ENCODE measurements around the gene NALCN. TPM values are rescaled to one million over a fixed set of nuclear protein-coding genes. Genes with fewer than 3 reads are reported as not detected.
A peak's percentile ranks its signal among the peaks of the same experiment; 100 is the strongest.

The NALCN gene
- total RNA-seq, 1 donor from 2014 or later, result 18.5 TPM

DNA sequence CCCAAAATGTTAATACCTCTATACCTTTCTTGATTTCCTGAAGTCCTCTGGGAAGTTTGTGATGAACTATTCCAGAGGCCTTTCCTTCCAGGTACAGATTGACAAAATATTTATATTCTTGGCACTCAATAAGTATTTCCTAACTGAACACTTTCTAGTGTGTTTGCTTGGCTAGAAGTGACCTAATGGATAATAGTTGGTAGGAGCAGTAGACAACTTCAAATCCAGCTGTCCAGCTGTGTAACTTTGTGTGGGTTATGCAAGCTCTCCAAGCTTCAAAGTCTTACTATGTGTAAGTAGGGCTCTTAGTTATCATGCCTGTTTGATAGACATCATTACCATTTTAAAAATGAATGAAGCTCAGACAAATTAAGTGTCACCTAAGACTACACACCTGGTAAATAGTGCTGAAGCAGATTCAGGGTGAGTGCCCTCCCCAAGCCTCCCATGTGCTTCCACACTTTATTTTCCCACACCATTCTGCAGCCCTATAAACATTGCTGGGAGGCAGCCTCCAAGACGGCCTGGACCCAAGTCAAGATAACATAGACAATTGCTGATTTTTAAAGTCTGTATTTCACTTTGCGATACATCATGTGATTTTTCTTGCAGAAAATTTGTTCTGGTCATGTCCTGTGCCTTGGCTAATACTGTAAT is 196.6 kb downstream of the NALCN start:
- H3K4me1 ChIP-seq, result no peaks in the 10 kb centered on the region
- no peak for DNase-seq (ENCODE audit: low spot score in 2 of 2)
- intact Hi-C loops (cut with DNase I), result loop anchor here (10.0 kb wide), 1 partner anchor 85 kb away; no protein-coding TSS in a partner anchor
- H3K36me3 ChIP-seq, result no peaks in the 10 kb centered on the region
- no peak overlapping the region for H3K27ac ChIP-seq
- no peak overlapping the region for H3K4me3 ChIP-seq
- H3K9me3 ChIP-seq, result no peaks in the 10 kb centered on the region
- TF ChIP-seq, protein P1, sequence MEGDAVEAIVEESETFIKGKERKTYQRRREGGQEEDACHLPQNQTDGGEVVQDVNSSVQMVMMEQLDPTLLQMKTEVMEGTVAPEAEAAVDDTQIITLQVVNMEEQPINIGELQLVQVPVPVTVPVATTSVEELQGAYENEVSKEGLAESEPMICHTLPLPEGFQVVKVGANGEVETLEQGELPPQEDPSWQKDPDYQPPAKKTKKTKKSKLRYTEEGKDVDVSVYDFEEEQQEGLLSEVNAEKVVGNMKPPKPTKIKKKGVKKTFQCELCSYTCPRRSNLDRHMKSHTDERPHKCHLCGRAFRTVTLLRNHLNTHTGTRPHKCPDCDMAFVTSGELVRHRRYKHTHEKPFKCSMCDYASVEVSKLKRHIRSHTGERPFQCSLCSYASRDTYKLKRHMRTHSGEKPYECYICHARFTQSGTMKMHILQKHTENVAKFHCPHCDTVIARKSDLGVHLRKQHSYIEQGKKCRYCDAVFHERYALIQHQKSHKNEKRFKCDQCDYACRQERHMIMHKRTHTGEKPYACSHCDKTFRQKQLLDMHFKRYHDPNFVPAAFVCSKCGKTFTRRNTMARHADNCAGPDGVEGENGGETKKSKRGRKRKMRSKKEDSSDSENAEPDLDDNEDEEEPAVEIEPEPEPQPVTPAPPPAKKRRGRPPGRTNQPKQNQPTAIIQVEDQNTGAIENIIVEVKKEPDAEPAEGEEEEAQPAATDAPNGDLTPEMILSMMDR (IDR thresholded peaks at IDR 0.05), result no peak
- H3K27me3 ChIP-seq, result no peaks in the 10 kb centered on the region

DNA sequence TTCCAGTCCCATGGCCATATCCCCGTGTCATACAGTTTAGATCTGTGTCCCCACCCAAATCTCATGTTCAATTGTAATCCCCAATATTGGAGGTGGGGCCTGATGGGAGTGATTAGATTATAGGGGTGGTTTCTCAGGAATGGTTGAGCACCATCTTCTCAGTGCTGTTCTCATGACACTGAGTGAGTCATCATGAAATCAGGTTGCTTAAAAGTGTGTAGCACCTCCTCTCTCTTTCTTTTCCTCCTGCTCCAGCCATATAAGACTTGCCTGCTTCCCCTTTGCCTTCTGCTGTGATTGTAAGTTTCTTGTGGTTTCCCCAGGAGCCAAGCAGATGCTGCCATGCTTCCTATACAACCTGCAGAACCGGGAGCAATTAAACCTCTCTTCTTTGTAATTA is 197.8 kb downstream of the NALCN start:
- DNase-seq (ENCODE audit: low spot score in 2 of 2), result no peak
- no peaks in the 10 kb centered on the region for H3K36me3 ChIP-seq
- H3K27ac ChIP-seq, result no peak overlapping the region
- no peaks in the 10 kb centered on the region for H3K4me1 ChIP-seq
- TF ChIP-seq, protein P1 (IDR thresholded peaks at IDR 0.05), result no peak
- H3K4me3 ChIP-seq, result no peak overlapping the region
- no peaks in the 10 kb centered on the region for H3K27me3 ChIP-seq
- intact Hi-C loops (cut with DNase I), result loop anchor here (10.0 kb wide), 1 partner anchor 86 kb away; no protein-coding TSS in a partner anchor
- no peaks in the 10 kb centered on the region for H3K9me3 ChIP-seq

DNA sequence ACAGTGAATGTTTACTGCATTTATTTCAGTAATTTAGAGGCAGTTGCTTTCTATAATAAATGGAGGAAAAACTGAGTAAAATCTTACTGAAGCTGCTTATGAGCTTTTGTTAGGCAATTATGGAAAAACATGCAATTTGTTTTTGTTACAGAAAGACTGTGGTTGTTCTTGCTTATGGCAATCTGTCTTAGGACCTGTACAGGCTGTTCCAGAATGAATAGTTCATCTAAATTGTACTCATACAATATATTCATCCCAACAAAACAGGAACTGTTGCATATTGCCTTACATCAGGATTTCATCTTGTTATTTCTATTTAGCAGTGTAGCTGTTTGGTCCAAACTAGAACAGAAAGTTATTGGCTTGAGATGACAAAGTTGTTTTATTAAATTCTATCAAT is 199.2 kb downstream of the NALCN start:
- H3K4me1 ChIP-seq, result no peaks in the 10 kb centered on the region
- no peaks in the 10 kb centered on the region for H3K27me3 ChIP-seq
- no peaks in the 10 kb centered on the region for H3K9me3 ChIP-seq
- no peak overlapping the region for H3K4me3 ChIP-seq
- intact Hi-C loops (cut with DNase I), result loop anchor here (10.0 kb wide), 1 partner anchor 88 kb away; no protein-coding TSS in a partner anchor
- DNase-seq (ENCODE audit: low spot score in 2 of 2), result no peak
- no peaks in the 10 kb centered on the region for H3K36me3 ChIP-seq
- H3K27ac ChIP-seq, result peak overlapping the region in 1 of 2 donors; percentile 3
- TF ChIP-seq, protein P1 (IDR thresholded peaks at IDR 0.05), result no peak

- H3K36me3 ChIP-seq, result no peaks in the 10 kb centered on the region
- peaks cover 0 to 16% of the 10 kb centered on the region in 2 donors for H3K4me1 ChIP-seq
- H3K27me3 ChIP-seq, result no peaks in the 10 kb centered on the region
- intact Hi-C loops (cut with DNase I), result loop anchor here (10.0 kb wide), 1 partner anchor 94 kb away; no protein-coding TSS in a partner anchor
- TF ChIP-seq, protein P1 (IDR thresholded peaks at IDR 0.05), result no peak
- no peaks in the 10 kb centered on the region for H3K9me3 ChIP-seq
- no peak for DNase-seq (ENCODE audit: low spot score in 2 of 2)
- no peak overlapping the region for H3K27ac ChIP-seq
- no peak overlapping the region for H3K4me3 ChIP-seq
Observed at GRCh38 chr13:101211261-101211660, 205.0 kb downstream of the NALCN start.

- Histone ChIP-seq H3K9me3 (no peaks in the 10 kb centered on the region), H3K27me3 (no peaks in the 10 kb centered on the region), H3K27ac (no peak overlapping the region), H3K4me3 (no peak overlapping the region), H3K36me3 (no peaks in the 10 kb centered on the region), H3K4me1 (peaks cover 0 to 16% of the 10 kb centered on the region in 2 donors)
- TF ChIP-seq, protein P1 (IDR thresholded peaks at IDR 0.05), result no peak
- intact Hi-C loops (cut with DNase I), result loop anchor here (10.0 kb wide), 1 partner anchor 94 kb away; no protein-coding TSS in a partner anchor
- DNase-seq (ENCODE audit: low spot score in 2 of 2), result no peak
Observed at GRCh38 chr13:101210774-101211173, 205.5 kb downstream of the NALCN start.
